A549 (cell line): ENCODE measurements around the gene CDK10.

Source experiments
- CHD2 ChIP-seq: fragments of 150-350 bp; IDR thresholded peaks from 2 replicates; pipeline ENCODE4 v1.6.1; 2014; ENCODE audit warnings: low read length; ENCODE audit not compliant: partially characterized antibody
- EHF ChIP-seq: fragments of 250-450 bp; sonication (Bioruptor Pico); IDR thresholded peaks from 2 replicates; pipeline ENCODE4 v1.5.0; 2020; ENCODE audit warnings: mild to moderate bottlenecking
- KDM1A ChIP-seq: fragments of 200-600 bp; sonication (generic); IDR thresholded peaks from 2 replicates; pipeline ENCODE4 v1.6.1; 2016; ENCODE audit warnings: low read depth, mild to moderate bottlenecking
- MAZ ChIP-seq: fragments of 150-350 bp; IDR thresholded peaks from 2 replicates; pipeline ENCODE4 v1.6.1; 2014; ENCODE audit warnings: antibody characterized with exemption, low read depth, low read length, borderline replicate concordance
- MYC ChIP-seq: IDR thresholded peaks from 2 replicates; pipeline ENCODE4 v1.6.1; 2012; ENCODE audit warnings: mild to moderate bottlenecking, inconsistent platforms, low read length, improper control_type of control experiment, borderline replicate concordance
- POLR2A ChIP-seq: IDR thresholded peaks from 2 replicates; pipeline ENCODE4 v1.6.1; 2012; ENCODE audit warnings: mild to moderate bottlenecking, low read length
- RCOR1 ChIP-seq: fragments of 150-350 bp; IDR thresholded peaks from 2 replicates; pipeline ENCODE4 v1.6.1; 2014; ENCODE audit warnings: antibody characterized with exemption, low read length, low read depth
- TF ChIP-seq, protein P1 (sequence below): IDR thresholded peaks from 2 replicates; pipeline ENCODE4 v1.6.1; 2012
- TF ChIP-seq, protein P2 (sequence below): fragments of >200 bp; sonication (Bioruptor Twin); formaldehyde crosslinking; IDR thresholded peaks from 3 replicates; pipeline ENCODE4 v1.5.1; 2016

- TF ChIP-seq, protein P1, sequence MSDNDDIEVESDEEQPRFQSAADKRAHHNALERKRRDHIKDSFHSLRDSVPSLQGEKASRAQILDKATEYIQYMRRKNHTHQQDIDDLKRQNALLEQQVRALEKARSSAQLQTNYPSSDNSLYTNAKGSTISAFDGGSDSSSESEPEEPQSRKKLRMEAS: no peak
- TF ChIP-seq RCOR1: no peak
- TF ChIP-seq, protein P2, sequence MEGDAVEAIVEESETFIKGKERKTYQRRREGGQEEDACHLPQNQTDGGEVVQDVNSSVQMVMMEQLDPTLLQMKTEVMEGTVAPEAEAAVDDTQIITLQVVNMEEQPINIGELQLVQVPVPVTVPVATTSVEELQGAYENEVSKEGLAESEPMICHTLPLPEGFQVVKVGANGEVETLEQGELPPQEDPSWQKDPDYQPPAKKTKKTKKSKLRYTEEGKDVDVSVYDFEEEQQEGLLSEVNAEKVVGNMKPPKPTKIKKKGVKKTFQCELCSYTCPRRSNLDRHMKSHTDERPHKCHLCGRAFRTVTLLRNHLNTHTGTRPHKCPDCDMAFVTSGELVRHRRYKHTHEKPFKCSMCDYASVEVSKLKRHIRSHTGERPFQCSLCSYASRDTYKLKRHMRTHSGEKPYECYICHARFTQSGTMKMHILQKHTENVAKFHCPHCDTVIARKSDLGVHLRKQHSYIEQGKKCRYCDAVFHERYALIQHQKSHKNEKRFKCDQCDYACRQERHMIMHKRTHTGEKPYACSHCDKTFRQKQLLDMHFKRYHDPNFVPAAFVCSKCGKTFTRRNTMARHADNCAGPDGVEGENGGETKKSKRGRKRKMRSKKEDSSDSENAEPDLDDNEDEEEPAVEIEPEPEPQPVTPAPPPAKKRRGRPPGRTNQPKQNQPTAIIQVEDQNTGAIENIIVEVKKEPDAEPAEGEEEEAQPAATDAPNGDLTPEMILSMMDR: no peak
- TF ChIP-seq EHF (CRISPR knock-in tag): no peak
- no peak for TF ChIP-seq MAZ
- TF ChIP-seq KDM1A: no peak
- no peak for TF ChIP-seq MYC
- no peak for TF ChIP-seq POLR2A
- TF ChIP-seq CHD2: no peak
Measured at GRCh38 chr16:89730610-89731234, 44.2 kb downstream of the CDK10 start.
